Measurements from ENCODE around the gene SLC7A4.

Gene SLC7A4

DNA sequence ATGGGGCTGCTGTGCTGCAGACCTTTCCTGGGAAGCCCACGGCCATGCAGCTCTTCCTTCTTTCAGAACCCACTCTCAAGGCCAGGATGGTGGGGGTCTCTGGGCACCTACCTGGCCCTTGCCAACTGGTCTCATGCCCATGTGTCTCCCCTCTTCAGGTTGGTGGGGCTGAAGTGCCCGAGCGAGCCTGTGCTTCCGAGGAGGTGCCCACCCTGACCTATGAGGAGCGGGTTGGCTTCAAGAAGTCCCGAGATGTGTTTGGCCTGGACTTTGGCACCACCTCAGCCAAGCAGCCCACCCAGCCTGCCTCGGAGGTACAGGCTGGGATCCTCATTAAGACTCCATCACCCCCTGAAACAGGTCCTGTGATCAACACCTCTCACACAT lies 40.3 kb downstream of the SLC7A4 start:
- no peak overlapping the region for H3K27ac ChIP-seq
- TF ChIP-seq, protein P1, sequence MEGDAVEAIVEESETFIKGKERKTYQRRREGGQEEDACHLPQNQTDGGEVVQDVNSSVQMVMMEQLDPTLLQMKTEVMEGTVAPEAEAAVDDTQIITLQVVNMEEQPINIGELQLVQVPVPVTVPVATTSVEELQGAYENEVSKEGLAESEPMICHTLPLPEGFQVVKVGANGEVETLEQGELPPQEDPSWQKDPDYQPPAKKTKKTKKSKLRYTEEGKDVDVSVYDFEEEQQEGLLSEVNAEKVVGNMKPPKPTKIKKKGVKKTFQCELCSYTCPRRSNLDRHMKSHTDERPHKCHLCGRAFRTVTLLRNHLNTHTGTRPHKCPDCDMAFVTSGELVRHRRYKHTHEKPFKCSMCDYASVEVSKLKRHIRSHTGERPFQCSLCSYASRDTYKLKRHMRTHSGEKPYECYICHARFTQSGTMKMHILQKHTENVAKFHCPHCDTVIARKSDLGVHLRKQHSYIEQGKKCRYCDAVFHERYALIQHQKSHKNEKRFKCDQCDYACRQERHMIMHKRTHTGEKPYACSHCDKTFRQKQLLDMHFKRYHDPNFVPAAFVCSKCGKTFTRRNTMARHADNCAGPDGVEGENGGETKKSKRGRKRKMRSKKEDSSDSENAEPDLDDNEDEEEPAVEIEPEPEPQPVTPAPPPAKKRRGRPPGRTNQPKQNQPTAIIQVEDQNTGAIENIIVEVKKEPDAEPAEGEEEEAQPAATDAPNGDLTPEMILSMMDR (IDR thresholded peaks at IDR 0.05): no peak
- TF ChIP-seq ZFX (IDR thresholded peaks at IDR 0.05; ENCODE audit: borderline replicate concordance): no peak

DNA sequence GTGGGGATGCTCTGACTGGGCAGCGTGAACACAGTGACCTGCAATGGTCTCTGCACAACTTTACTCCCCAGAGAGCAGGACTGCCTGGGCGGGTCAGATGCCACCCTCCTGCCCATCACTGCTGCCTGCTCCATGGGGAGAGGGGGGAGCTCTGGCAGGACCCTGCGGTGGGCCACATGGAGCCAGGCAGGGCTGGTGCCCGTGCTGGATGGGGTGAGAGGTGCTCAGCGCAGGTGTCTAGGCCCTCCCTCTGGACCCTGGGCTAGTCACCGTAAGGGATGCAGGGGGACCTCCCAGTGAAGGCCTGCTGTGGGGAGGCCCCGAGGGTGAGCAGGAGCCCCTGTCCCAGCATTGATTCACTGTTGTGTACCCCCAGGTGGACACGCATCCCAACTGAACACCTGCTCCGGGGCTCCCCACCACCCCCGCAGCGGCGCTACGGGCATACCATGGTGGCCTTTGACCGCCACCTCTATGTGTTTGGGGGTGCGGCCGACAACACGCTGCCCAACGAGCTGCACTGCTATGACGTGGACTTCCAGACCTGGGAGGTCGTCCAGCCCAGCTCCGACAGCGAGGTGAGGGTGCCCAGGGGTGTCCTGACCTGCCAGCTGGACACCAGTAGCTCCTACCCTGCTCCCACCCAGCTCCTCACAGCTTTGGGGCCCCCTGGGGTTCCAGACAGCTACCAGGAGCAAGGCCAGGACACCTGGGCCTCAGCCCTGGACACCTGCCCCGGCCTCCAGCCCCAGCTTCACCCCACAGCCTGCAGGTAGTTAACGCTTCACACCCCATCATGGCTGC lies 40.9 kb downstream of the SLC7A4 start:
- no peak overlapping the region for H3K27ac ChIP-seq
- TF ChIP-seq, protein P1 (IDR thresholded peaks at IDR 0.05): no peak
- no peak for TF ChIP-seq ZFX (IDR thresholded peaks at IDR 0.05; ENCODE audit: borderline replicate concordance)

DNA sequence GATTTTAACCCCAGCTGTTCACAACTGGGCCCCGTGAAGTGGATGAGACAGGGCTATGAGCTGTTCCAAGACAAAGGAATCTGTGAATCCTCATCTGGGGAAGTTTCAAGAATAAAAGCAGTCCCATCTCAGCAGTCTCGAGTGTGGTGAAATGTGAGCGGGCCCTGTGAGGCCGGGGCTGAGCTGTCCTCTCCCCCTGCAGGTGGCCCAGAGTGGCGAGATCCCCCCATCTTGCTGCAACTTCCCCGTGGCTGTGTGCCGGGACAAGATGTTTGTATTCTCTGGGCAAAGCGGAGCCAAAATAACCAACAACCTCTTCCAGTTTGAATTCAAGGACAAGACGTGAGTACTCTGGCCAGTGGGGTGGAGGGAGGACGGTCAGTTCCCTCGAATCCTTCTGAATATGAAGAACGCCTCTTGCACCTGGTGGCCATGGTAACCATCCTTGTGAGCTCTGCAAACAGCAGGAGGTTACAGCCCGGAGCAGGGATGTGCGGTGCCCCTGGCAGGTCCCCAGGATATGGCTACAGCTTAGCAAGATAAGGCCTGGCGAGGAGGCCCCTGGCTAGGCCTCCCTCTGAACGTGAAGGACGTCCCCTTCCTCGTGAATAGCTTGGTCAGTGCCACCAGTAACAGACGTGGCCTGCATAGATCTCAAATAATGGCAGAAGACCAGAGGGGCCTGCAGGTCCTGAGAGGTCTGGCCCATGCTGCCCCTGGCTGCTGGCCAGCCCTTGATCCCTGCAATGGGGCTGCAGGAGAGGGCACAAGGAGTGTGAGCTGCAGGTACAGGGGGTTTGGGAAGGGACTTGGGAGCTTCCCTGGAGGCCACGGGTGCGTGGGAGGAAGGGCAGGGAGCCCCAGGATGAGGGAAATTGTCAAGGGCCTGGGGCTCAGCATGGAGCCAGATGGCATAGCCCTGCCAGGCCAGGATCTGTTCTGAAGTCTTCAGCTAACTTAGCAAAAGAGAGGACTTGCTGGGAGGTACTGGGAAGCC lies 41.9 kb downstream of the SLC7A4 start:
- no peak overlapping the region for H3K27ac ChIP-seq
- TF ChIP-seq, protein P1 (IDR thresholded peaks at IDR 0.05): no peak
- no peak for TF ChIP-seq ZFX (IDR thresholded peaks at IDR 0.05; ENCODE audit: borderline replicate concordance)

DNA sequence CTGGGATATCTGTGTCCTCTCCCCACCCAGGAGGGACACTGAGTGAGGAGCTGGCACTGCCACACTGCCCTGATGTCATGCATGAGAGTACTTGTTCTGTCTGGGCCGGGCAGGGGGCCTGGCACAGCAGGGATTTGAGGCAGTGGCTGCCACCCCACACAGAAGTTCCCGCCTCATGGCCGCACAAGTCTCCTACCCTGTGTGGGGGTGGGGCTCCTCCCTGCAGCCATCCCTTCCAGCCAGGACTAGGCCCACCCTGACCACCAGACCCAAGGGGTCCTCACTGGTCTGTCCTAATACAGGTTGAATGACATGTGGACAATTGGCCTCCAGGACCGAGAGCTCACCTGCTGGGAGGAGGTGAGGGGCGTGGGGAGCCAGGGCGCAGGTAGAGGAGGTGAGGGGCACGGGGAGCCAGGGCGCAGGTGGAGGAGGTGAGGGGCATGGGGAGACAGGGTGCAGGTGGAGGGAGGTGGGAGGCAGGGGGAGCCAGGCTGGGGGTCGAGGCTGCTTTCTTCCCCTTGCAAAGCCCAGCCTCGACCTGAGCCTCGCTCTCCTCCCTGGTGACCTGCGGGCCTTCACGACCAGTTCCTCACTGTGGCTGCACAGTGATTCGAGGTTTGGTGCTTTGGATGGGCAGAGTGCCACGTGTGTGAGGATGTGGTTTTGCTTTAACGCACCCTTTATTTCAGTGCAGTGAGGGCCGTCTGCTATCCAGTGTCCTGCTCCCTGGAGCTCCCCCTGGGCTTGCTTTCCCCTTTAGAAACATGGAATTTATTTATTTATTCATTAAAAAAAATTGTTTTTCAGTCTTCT lies 42.8 kb downstream of the SLC7A4 start:
- no peak overlapping the region for H3K27ac ChIP-seq
- no peak for TF ChIP-seq ZFX (IDR thresholded peaks at IDR 0.05; ENCODE audit: borderline replicate concordance)

DNA sequence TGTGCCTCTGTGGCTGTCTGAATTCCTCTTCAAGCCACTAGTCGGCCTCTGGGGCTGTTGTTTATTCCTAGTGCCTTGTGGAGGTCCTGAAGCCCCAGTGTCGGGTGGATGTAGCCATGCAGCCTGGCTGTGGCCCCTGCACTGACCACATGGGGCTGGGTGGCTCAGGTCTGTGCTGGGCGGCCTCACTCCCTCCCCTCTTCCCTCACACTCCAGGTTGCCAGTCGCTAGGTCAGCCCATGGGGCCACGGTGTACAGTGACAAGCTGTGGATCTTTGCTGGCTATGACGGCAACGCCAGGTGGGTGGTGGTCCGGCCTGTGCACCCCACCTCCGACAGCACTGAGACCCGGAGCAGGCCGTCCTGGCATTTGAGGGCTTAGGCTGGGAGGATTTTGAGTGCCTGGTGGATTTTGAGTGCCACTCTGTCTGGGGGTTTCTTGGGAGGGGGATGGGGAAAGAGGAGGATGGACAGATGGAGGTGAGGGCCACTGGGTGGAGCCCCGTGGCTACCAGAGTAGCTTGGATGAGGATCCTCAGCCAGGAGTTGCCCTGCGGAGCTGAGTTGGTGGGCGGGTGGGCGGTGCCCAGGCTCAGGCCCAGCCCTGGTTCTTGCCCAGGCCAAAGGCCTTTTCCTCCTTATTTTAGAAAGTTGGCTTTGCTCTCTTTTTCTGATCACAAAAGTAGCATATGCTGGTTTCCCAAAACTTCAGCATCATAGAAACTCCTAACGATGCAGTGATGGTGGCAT lies 43.6 kb downstream of the SLC7A4 start:
- no peak overlapping the region for H3K27ac ChIP-seq
- TF ChIP-seq, protein P1 (IDR thresholded peaks at IDR 0.05): no peak
- TF ChIP-seq ZFX (IDR thresholded peaks at IDR 0.05; ENCODE audit: borderline replicate concordance): no peak

DNA sequence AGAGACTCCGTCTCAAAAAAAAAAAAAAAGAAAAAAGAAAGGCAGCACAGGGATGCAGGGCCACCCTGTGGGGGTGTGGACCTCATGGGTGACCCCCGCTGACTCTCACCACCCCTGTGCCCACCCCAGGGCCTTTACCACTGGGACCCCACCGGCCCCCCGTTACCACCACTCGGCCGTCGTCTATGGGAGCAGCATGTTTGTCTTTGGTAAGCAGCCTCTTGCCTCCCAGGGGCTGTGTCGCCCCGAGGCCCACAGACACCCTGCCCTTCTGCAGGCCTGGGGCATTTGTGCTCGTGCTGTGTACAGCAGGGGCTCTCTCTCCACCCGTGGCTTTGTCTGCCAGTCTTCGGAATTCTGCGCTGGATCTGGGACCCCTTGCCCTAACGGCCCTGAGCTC lies 45.0 kb downstream of the SLC7A4 start:
- TF ChIP-seq, protein P1 (IDR thresholded peaks at IDR 0.05): no peak
- no peak for TF ChIP-seq ZFX (IDR thresholded peaks at IDR 0.05; ENCODE audit: borderline replicate concordance)
- H3K27ac ChIP-seq: no peak overlapping the region
